T-helper 22 cell (primary cell): ENCODE data around the gene POLR2B.
"Not testable (repeated sequence)": the region's sequence is repeated elsewhere in the genome, so short reads cannot be mapped to it uniquely, and the experiment has no call there.

Source experiments
- DNase-seq: peaks from one replicate; pipeline ENCODE4 v3.0.0-alpha.2; 2020; ENCODE audit warnings: low read depth

The POLR2B gene

GRCh38 chr4:56986952-56987351, 8.3 kb downstream of the POLR2B start:
- no peak for DNase-seq

DNA sequence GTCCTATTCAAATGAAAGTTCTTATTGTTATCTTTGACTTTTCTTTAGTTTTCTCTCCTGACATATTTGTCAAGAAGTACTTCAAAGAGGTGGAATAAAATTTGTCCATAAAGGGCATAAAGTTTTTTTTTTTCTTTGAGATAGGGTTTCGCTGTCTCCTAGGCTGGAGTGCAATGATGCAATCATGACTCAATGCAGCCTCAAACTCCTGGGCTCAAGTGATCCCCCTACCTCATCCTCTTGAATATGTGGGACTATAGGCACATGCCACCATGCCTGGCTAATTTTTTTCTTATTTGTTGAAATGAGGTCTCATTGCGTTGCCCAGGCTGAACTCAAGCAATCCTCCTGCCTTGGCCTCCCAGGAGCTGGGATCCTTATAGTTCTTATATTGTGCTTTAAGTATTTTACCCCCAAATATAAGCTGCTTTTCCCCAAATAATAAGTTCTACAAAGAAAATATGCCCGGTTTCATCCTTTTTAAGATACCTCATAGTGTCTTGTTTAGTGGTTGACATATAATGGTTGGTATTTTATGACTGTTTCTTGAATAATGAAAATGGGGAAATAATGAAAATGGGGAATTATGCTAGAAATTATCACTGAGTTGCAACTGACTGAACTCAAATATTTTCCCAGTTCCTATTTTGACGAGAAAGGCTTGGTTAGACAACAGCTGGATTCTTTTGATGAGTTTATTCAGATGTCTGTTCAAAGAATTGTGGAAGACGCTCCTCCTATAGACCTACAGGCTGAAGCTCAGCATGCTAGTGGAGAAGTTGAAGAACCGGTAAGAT, 11.6 kb downstream of the POLR2B start:
- DNase-seq: no peak

DNA sequence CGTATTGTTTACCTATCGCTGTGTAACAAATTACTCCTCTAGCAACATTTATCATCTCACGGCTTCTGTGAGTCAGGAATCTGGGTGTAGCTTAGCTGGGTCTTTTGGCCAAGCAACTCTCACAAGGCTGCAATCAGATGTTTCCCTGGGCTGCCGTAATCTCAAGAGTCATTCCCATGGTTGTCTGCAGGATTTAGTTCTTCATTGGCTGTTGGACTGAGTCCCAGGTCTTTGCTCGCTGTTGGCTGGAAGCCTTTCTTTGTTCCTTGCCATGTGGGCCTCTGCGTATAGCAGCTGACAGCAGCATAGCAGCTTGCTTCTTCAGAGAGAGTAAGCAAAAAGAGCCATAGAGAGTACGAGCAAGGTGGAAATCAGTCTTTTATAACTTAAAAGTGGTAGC, 16.8 kb downstream of the POLR2B start:
- no peak for DNase-seq

- no peak for DNase-seq
Measured at GRCh38 chr4:56999751-57000150, 21.1 kb downstream of the POLR2B start.

DNA sequence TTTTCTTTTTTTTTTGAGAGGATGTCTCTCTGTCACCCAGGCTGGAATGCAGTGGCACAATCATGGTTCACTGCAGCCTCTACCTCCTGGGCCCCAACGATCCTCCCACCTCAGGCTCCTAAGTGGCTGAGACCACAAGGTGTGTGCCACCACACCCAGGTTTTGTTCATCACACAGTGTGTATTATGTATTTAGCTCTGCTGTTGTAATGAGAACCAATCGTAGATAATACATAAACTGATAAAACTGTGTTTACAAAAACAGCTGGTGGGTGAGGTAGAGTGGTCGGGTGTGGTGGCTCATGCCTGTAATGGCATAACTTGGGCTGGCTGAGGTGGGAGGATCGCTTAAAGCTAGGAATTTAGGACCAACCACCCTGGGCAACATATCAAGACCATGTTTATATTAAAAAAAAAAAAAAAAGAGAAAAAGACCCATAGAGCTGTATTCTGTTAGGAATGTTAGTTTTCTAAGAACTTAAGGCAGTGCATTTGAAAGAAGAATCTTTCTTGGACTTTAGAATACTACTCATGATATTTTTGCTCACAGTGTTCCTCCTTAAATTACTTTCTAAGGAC, 34.9 kb downstream of the POLR2B start:
- no peak for DNase-seq

DNA sequence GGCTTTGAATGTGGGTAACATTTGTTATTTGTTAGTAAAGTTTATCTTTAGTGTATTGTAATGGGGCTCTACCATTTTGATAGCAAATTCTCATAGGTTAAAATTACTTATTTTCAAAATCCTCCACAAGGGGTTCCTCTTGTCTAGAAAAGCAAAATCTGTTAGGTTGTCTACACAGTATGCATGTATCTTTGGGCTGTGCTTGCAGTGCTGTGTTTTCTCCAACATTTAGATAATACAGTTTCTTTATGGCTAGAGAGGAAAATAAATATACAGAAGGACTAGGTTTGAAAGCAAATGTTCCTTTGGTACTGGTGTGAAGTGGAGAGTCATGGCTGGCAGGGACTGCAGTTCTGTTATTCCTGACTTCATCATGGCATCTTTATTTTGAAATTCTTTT, 40.3 kb downstream of the POLR2B start:
- no peak for DNase-seq

DNA sequence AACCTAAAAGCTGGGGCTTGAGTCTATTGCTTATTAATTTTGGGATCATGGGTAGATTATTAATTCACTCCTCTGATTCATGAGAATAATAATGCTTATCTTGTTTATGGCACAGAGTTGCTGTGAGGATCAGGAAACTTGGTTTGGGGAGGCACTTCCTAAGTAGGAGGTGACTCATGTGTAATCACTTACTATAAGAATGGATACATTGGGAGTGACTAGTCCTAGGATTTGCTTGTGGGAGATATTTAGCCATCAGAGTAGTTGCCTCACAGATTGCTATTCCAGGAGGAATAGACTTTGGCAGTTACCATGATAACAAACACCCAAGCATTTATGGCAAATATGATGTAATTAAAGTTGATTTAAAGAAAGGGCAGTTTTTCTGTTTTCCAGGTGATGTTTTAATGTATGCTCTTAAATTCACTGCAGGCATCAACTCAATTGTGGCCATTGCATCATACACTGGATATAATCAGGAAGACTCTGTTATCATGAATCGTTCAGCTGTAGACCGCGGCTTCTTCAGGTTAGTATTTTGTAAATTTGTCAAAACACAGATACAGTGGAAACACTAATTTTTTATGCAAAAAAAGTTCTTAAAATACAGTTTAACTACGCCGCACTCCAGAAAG, 41.9 kb downstream of the POLR2B start:
- no peak for DNase-seq

GRCh38 chr4:57023104-57023503, 44.4 kb downstream of the POLR2B start:
- DNase-seq: no peak

GRCh38 chr4:57034520-57034919, 55.8 kb downstream of the POLR2B start:
- DNase-seq: no peak

GRCh38 chr4:57037982-57038604, 59.4 kb downstream of the POLR2B start:
- DNase-seq: no peak

- no peak for DNase-seq
Measured at GRCh38 chr4:57039345-57039744, 60.6 kb downstream of the POLR2B start.

DNA sequence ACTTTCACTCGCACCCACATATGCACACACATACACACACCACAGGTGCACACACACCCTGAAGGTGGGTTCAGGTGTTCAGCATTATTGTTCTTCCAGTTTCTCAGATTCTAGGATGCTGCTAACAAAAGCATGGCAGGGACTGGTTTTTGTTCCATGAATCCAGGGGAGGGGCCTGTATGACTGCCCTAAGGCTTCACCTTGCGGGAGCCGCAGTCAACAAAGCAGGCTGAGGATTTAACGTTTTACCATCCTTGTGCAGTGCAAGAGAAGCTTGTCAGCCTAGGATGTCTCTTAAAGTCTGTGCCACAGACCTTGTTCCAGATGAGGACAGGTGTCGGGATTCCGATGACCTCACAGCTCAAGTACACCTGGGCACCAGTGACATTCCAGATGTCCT, 61.8 kb downstream of the POLR2B start:
- no peak for DNase-seq

DNA sequence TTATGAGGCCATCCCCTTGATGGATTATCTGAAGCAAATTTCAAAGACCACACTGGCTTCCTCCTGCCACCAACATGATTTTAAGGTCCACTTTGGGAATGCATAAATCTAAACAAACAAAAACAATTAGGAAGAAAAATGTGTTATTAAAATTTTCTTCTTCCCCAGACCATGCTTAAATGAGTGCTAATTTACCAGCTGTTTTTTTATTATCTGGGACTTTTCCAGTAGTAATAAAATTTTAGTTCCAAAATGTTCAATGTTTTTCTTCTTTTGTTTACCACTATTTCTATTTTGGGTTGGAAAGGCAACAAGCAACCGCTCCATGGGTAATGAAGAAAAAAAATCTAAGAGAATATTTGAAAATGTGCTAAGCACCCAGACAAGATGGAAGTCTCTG, 62.3 kb downstream of the POLR2B start:
- no peak for DNase-seq

DNA sequence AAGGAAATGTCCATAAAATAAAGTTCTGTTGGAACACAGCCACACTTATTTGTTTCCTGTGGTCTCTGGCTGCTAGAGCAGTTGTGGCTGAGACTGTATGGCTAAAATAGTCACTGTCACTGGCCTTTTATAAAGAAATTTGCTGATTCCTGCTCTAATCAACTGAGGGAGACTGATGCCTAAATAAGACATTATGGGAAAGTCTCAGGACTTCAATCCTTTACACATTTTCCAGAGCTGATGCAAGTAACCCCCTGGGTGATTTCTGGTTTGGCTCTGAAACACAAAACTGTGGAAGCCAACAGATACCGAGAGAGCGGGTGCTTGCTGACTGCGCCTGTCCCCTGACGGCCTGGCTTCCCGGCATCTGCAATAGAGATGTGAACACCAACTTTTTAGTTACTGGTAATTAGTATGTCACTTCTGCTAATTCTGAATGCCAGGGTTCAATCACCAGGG, 64.0 kb downstream of the POLR2B start:
- DNase-seq: no peak

- DNase-seq: no peak
Measured at GRCh38 chr4:57043347-57044251, 64.9 kb downstream of the POLR2B start.

DNA sequence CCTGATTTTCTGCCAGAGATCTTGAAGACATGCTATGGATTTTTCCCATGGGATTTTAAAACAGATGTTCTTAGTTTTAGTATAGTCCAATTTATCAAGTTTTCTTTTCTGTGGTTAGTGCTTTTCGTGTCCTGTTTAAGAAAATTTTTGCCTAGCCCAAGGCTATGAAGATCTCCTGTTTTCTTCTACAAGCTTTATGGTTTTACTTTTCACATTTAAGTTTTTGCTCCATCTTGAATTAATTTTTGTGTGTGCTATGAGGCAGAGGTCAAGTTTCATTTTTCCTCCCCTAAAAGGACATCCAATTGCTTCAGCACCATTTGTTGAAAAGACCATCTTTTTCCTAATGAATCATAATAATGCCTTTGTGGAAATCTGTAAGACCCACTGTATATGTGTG, 65.6 kb downstream of the POLR2B start:
- DNase-seq: no peak

GRCh38 chr4:57044996-57045395, 66.3 kb downstream of the POLR2B start:
- DNase-seq: no peak

DNA sequence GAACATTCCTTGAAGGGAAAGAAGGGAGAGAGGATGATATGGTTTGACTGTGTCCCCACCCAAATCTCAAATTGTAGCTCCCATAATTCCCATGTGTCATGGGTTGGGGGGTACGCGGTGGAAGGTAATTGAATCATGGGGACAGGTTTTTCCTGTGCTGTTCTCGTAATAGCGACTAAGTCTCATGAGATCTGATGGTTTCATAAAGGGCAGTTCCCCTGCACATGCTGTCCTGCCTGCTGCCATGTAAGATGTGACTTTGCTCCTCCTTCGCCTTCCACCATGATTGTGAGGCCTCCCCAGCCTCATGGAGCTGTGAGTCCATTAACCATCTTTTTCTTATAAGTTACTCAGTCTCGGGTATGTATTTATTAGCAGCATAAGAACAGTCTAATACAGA, 68.3 kb downstream of the POLR2B start:
- DNase-seq: not testable (repeated sequence)

GRCh38 chr4:57048590-57049304, 70.1 kb downstream of the POLR2B start:
- DNase-seq: no peak

DNA sequence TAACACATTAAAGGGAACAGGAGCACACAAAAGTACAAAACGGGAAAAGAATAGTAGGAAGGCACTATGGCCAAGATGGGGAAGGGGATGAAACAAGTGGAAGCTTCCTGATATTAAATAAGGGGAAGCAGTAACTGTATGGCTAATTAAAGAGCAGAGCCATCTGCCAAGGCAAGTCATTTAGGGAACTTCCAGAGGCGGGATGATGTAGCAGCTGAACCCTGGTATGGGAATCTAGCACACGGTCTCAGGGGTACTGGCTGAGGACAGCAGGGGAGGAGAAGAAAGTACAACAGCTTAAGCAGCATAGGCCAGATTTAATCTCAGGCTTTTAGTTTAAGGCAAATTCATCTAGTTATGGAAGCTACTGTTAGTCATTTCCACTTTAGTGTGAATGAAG, 72.4 kb downstream of the POLR2B start:
- no peak for DNase-seq

GRCh38 chr4:57051524-57051923, 72.8 kb downstream of the POLR2B start:
- DNase-seq: no peak
